Measurements from ENCODE around the gene PPP1R3E. TPM values are rescaled to one million over a fixed set of nuclear protein-coding genes. Genes with fewer than 3 reads are reported as not detected.

The PPP1R3E gene
- polyA plus RNA-seq, 1 experiment = 2.4 TPM

GRCh38 chr14:23347406-23348296, 45.0 kb upstream of the PPP1R3E start:
- ChIA-PET CTCF (interaction anchor here (0.9 kb wide), 1 partner anchor 33 kb away, joined by 4 read pairs; no protein-coding TSS in a partner anchor), POLR2A (no interaction called here)
- H3K27ac ChIP-seq (ENCODE audit: low read depth, low read length) = no peak overlapping the region
- TF ChIP-seq, protein P1, sequence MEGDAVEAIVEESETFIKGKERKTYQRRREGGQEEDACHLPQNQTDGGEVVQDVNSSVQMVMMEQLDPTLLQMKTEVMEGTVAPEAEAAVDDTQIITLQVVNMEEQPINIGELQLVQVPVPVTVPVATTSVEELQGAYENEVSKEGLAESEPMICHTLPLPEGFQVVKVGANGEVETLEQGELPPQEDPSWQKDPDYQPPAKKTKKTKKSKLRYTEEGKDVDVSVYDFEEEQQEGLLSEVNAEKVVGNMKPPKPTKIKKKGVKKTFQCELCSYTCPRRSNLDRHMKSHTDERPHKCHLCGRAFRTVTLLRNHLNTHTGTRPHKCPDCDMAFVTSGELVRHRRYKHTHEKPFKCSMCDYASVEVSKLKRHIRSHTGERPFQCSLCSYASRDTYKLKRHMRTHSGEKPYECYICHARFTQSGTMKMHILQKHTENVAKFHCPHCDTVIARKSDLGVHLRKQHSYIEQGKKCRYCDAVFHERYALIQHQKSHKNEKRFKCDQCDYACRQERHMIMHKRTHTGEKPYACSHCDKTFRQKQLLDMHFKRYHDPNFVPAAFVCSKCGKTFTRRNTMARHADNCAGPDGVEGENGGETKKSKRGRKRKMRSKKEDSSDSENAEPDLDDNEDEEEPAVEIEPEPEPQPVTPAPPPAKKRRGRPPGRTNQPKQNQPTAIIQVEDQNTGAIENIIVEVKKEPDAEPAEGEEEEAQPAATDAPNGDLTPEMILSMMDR (IDR thresholded peaks at IDR 0.05; ENCODE audit: low read depth, low read length) = no peak
- no peak overlapping the region for H3K4me3 ChIP-seq (ENCODE audit: low read depth, low read length)
- no peaks in the 10 kb centered on the region for H3K9me3 ChIP-seq (ENCODE audit: control insufficient read depth, insufficient read depth, low read length)
- H3K27me3 ChIP-seq (ENCODE audit: control insufficient read depth, insufficient read depth, low read length) = peaks cover 3% of the 10 kb centered on the region
- DNase-seq (ENCODE audit: low read depth, low spot score) = no peak

DNA sequence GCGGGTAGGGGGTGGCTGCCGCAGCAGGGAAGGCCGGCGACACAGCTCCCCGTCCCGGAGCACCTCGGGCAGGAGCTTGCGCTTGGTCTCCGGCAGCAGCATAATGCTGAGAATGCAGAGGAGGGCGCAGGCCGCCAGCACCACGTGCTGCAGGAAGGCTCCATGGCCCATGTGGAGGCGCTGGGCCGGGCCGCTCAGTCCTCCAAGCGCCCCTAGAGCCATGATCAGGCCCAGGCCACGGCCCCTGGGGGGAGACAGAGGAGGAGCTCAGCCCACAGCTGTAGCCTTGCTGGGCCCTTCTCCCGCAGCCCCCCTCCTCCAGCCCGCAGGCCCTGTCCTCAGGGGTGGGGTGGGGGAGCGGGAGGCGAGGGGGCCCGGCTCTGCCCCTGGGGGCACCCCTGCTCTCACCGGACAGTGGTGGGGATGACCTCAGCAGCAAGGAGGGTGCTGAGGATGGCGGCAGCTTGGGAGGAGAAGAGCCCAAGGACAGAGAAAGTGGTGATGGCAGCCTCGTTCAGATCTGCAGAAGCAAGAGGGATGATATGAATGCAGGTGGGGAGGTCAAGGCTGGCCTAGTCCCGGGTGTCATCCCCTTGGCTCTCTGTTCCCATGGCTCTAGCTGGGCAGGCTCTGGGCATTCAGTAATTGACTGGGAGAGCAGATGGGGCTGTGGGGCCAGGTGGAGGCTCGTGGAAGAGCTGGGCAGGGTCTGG, 44.2 kb upstream of the PPP1R3E start:
- CTCF ChIA-PET = interaction anchor here (0.9 to 1.7 kb wide), 2 partner anchors 33 kb away, joined by 4 to 11 read pairs; no protein-coding TSS in a partner anchor
- Histone ChIP-seq H3K9me3 (ENCODE audit: control insufficient read depth, insufficient read depth, low read length) (no peaks in the 10 kb centered on the region), H3K27me3 (ENCODE audit: control insufficient read depth, insufficient read depth, low read length) (peaks cover 3% of the 10 kb centered on the region), H3K4me3 (ENCODE audit: low read depth, low read length) (no peak overlapping the region), H3K27ac (ENCODE audit: low read depth, low read length) (no peak overlapping the region)
- TF ChIP-seq, protein P1 (IDR thresholded peaks at IDR 0.05; ENCODE audit: low read depth, low read length) = no peak
- POLR2A ChIA-PET = no interaction called here
- no peak for DNase-seq (ENCODE audit: low read depth, low spot score)

DNA sequence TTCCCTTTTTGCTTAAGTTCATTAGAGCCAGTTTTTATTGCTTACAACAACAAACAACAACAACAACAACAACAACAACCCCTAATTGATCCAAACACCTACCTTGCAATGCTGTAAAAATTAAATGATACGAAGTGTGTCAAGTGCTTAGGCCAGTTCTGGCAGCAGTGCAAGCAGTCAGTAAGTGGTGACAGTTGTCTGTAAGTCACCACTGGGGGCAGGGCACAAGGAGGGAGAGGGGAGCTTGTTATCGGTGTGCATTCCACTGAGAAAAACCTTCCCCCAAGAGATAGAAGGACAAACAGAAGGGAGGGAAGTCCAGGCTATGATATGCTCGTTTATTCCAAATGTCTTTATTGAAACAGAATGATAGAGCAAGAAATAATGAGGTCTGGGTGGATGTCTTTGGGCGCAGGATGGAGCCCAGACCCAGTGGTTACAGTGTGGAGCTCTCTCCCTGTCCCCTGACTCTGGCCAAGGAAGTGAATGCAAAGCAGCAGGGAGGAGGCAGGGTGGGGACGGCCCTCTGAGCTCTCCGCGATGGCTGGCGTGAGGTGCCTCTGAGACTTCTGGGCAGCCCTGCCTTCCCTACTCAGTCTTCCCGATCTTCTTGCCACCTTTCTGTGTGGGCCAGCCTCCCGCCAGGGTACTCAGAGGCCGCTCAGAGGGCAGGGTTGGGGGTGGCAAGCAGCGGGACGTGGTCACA, 43.5 kb upstream of the PPP1R3E start:
- CTCF ChIA-PET = interaction anchor here (1.1 to 1.7 kb wide), 2 partner anchors 19 to 34 kb away, joined by 4 to 11 read pairs; no protein-coding TSS in a partner anchor
- DNase-seq (ENCODE audit: low read depth, low spot score) = no peak
- Histone ChIP-seq H3K27me3 (ENCODE audit: control insufficient read depth, insufficient read depth, low read length) (peaks cover 3% of the 10 kb centered on the region), H3K27ac (ENCODE audit: low read depth, low read length) (no peak overlapping the region), H3K9me3 (ENCODE audit: control insufficient read depth, insufficient read depth, low read length) (no peaks in the 10 kb centered on the region), H3K4me3 (ENCODE audit: low read depth, low read length) (no peak overlapping the region)
- POLR2A ChIA-PET = no interaction called here
- TF ChIP-seq, protein P1 (IDR thresholded peaks at IDR 0.05; ENCODE audit: low read depth, low read length) = no peak

GRCh38 chr14:23344481-23344880, 41.8 kb upstream of the PPP1R3E start:
- Histone ChIP-seq H3K9me3 (ENCODE audit: control insufficient read depth, insufficient read depth, low read length) (no peaks in the 10 kb centered on the region), H3K4me3 (ENCODE audit: low read depth, low read length) (no peak overlapping the region), H3K27ac (ENCODE audit: low read depth, low read length) (no peak overlapping the region), H3K27me3 (ENCODE audit: control insufficient read depth, insufficient read depth, low read length) (peaks cover 3% of the 10 kb centered on the region)
- DNase-seq (ENCODE audit: low read depth, low spot score) = no peak
- ChIA-PET CTCF (no interaction called here), POLR2A (no interaction called here)
- TF ChIP-seq, protein P1 (IDR thresholded peaks at IDR 0.05; ENCODE audit: low read depth, low read length) = no peak

Measured in AG04450 (cell line).